Keratinocyte (primary cell): ENCODE measurements around the gene GNG4. TPM values are rescaled to one million over a fixed set of nuclear protein-coding genes. Genes with fewer than 3 reads are reported as not detected.
"Not testable (repeated sequence)": the region's sequence is repeated elsewhere in the genome, so short reads cannot be mapped to it uniquely, and the experiment has no call there.

Experiments used
- DNase-seq: peaks from one replicate; pipeline ENCODE4 v3.0.0-alpha.2; 2011; ENCODE audit warnings: low read depth, missing footprints, low spot score
- FAIRE-seq: peaks from 2 replicates; lab custom pipeline; 2011; peaks lifted over from hg19 to GRCh38; lab: Jason Lieb, UNC
- H2AFZ ChIP-seq: 2 replicates; pipeline ENCODE4 v1.6.0; 2012; ENCODE audit warnings: low read length, control low read depth, inconsistent platforms; ENCODE audit not compliant: control insufficient read depth
- H3K27ac ChIP-seq: 2 replicates; pipeline ENCODE4 v1.5.1; 2011; ENCODE audit warnings: low read length; ENCODE audit not compliant: control insufficient read depth, insufficient read depth
- H3K27me3 ChIP-seq: 3 replicates; pipeline ENCODE4 v1.6.0; 2011; ENCODE audit warnings: low read length; ENCODE audit not compliant: control insufficient read depth, insufficient read depth; ENCODE audit errors: extremely low read depth
- H3K36me3 ChIP-seq, 2 experiments: 2 replicates in 1 of 2; 3 replicates in 1 of 2; pipeline ENCODE4 v1.5.1; 2011; ENCODE audit warnings: low read length in 2 of 2, mild to moderate bottlenecking in 1 of 2; ENCODE audit not compliant: control insufficient read depth in 2 of 2, insufficient read depth in 2 of 2; ENCODE audit errors: extremely low read depth in 1 of 2
- H3K4me1 ChIP-seq: 3 replicates; pipeline ENCODE4 v1.5.1; 2011; ENCODE audit warnings: low read length; ENCODE audit not compliant: control insufficient read depth, insufficient read depth; ENCODE audit errors: extremely low read depth
- H3K4me2 ChIP-seq: 3 replicates; pipeline ENCODE4 v1.6.0; 2011; ENCODE audit warnings: low read depth, low read length; ENCODE audit not compliant: control insufficient read depth, insufficient read depth; ENCODE audit errors: extremely low read depth
- H3K4me3 ChIP-seq, 3 experiments: fragments of 200-600 bp in 1 of 3; sonication (generic) in 1 of 3; 2 replicates in 2 of 3; 3 replicates in 1 of 3; pipeline ENCODE4 v1.5.1; 2011 to 2016; ENCODE audit warnings: low read length in 3 of 3, mild to moderate bottlenecking in 3 of 3, control low read depth in 2 of 3, inconsistent platforms in 1 of 3, low read depth in 1 of 3, mixed read lengths in 1 of 3, mixed run types in 1 of 3, moderate library complexity in 1 of 3; ENCODE audit not compliant: control insufficient read depth in 2 of 3, insufficient read depth in 2 of 3; ENCODE audit errors: extremely low read depth in 1 of 3
- H3K79me2 ChIP-seq: 2 replicates; pipeline ENCODE4 v1.6.0; 2012; ENCODE audit warnings: low read length; ENCODE audit not compliant: control insufficient read depth, insufficient read depth
- H3K9ac ChIP-seq: 3 replicates; pipeline ENCODE4 v1.6.0; 2011; ENCODE audit warnings: low read length; ENCODE audit not compliant: control insufficient read depth, insufficient read depth; ENCODE audit errors: extremely low read depth
- H3K9me1 ChIP-seq: 3 replicates; pipeline ENCODE4 v1.6.0; 2011; ENCODE audit warnings: low read length; ENCODE audit not compliant: control insufficient read depth, insufficient read depth; ENCODE audit errors: extremely low read depth
- H3K9me3 ChIP-seq: 2 replicates; pipeline ENCODE4 v1.5.1; 2012; ENCODE audit warnings: low read depth, low read length; ENCODE audit not compliant: control insufficient read depth
- H4K20me1 ChIP-seq: 3 replicates; pipeline ENCODE4 v1.6.0; 2011; ENCODE audit warnings: low read length; ENCODE audit not compliant: control insufficient read depth, insufficient read depth; ENCODE audit errors: extremely low read depth
- CTCF ChIP-seq, 3 experiments: IDR thresholded peaks in 1 of 3; conservative IDR thresholded peaks in 1 of 3; optimal IDR thresholded peaks in 1 of 3; 2 replicates in 2 of 3; 3 replicates in 1 of 3; pipeline versions ENCODE3 to v1.5.1; 2011; ENCODE audit warnings: low read length in 3 of 3, mild to moderate bottlenecking in 3 of 3, moderate library complexity in 2 of 3, control low read depth in 1 of 3, inconsistent platforms in 1 of 3; ENCODE audit not compliant: insufficient read depth in 2 of 3; ENCODE audit errors: extremely low read depth in 1 of 3
- EZH2 ChIP-seq: IDR thresholded peaks from one replicate; pipeline ENCODE4 v1.6.1; 2012; ENCODE audit warnings: inconsistent platforms, mild to moderate bottlenecking, low read length, moderate library complexity
- dilution Hi-C: fragments of 300-500 bp; cut with MboI; formaldehyde crosslinking; loops from one replicate; pipeline ENCODE4 v1.7.0; 2020; ENCODE audit warnings: low sequenced_read_pairs; ENCODE audit not compliant: extremely low pct_ligation_motif_present
- polyA plus RNA-seq, 5 experiments: library from polyadenylated mRNA; depleted of rRNA in 3 of 5; stranded (reverse) in 3 of 5; stranded (forward) in 1 of 5; unstranded in 1 of 5; fragments of >200 nt; gene quantifications; 1 replicate in 1 of 5; 2 replicates in 3 of 5; 3 replicates in 1 of 5; pipeline versions ENCODE4 v1.2.1 to v1.2.3, GENCODE V29; 2011 to 2012; ENCODE audit warnings: missing spikeins in 2 of 5, low read depth in 1 of 5, low replicate concordance in 1 of 5

The GNG4 gene
- polyA plus RNA-seq, 1 donor (not counting 4 experiments of a cell fraction or from before 2014, with no cell fraction given), result 0.07 TPM

GRCh38 chr1:235597867-235598553 lies 51.6 kb downstream of the GNG4 start:
- FAIRE-seq, result no peak

GRCh38 chr1:235595079-235595478 lies 54.5 kb downstream of the GNG4 start:
- H3K4me3 ChIP-seq, result no peak overlapping the region
- no peaks in the 10 kb centered on the region for H3K9me1 ChIP-seq
- H3K9me3 ChIP-seq, result no peaks in the 10 kb centered on the region
- no peak overlapping the region for H3K9ac ChIP-seq
- H2AFZ ChIP-seq, result no peak overlapping the region
- TF ChIP-seq CTCF (optimal IDR thresholded peaks at IDR 0.05 in 1 of 3, IDR thresholded peaks at IDR 0.05 in 1 of 3, conservative IDR thresholded peaks at IDR 0.05 in 1 of 3; ENCODE audit: extremely low read depth in 1 of 3, insufficient read depth in 2 of 3, low read length in 3 of 3), result no peak
- no peak for TF ChIP-seq EZH2
- no peaks in the 10 kb centered on the region for H3K27me3 ChIP-seq
- dilution Hi-C loops, result no loop called here
- H3K79me2 ChIP-seq, result no peaks in the 10 kb centered on the region
- H3K36me3 ChIP-seq, result no peaks in the 10 kb centered on the region
- H4K20me1 ChIP-seq, result no peaks in the 10 kb centered on the region
- FAIRE-seq (no peak), DNase-seq (no peak)
- no peaks in the 10 kb centered on the region for H3K4me1 ChIP-seq
- no peak overlapping the region for H3K27ac ChIP-seq
- no peak overlapping the region for H3K4me2 ChIP-seq

More at GRCh38 chr1:235597867-235598553, 51.6 kb downstream of the GNG4 start:
- no peaks in the 10 kb centered on the region for H3K79me2 ChIP-seq
- TF ChIP-seq CTCF (optimal IDR thresholded peaks at IDR 0.05 in 1 of 3, IDR thresholded peaks at IDR 0.05 in 1 of 3, conservative IDR thresholded peaks at IDR 0.05 in 1 of 3; ENCODE audit: extremely low read depth in 1 of 3, insufficient read depth in 2 of 3, low read length in 3 of 3) (peak; percentile 32 to 51 (median 43)), EZH2 (no peak)
- H3K9ac ChIP-seq, result no peak overlapping the region
- dilution Hi-C loops, result no loop called here
- no peaks in the 10 kb centered on the region for H3K9me3 ChIP-seq
- no peaks in the 10 kb centered on the region for H4K20me1 ChIP-seq
- H3K27ac ChIP-seq, result no peak overlapping the region
- H3K9me1 ChIP-seq, result no peaks in the 10 kb centered on the region
- no peak overlapping the region for H2AFZ ChIP-seq
- H3K27me3 ChIP-seq, result no peaks in the 10 kb centered on the region
- no peaks in the 10 kb centered on the region for H3K4me1 ChIP-seq
- no peak for DNase-seq
- H3K36me3 ChIP-seq, result no peaks in the 10 kb centered on the region
- no peak overlapping the region for H3K4me3 ChIP-seq
- no peak overlapping the region for H3K4me2 ChIP-seq

DNA sequence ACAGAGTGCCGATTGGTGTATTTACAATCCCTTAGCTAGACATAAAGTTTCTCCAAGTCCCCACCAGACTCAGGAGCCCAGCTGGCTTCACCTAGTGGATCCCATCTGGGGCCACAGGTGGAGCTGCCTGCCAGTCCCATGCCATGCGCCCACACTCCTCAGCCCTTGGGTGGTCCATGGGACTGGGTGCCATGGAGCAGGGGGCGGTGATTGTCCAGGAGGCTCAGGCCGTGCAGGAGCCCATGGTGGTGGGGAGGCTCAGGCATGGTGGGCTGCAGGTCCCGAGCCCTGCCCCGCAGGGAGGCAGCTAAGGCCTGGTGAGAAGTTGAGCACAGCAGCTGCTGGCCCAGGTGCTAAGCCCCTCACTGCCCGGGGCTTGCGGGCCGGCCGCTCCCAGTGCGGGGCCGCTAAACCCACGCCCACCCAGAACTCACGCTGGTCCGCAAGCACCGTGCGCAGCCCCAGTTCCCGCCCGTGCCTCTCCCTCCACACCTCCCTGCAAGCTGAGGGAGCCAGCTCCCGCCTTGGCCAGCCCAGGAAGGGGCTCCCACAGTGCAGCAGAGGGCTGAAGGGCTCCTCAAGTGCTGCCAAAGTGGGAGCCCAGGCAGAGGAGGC lies 55.2 kb downstream of the GNG4 start:
- H3K27ac ChIP-seq, H3K27me3 ChIP-seq, H2AFZ ChIP-seq, H4K20me1 ChIP-seq, dilution Hi-C loops, H3K9ac ChIP-seq, H3K9me3 ChIP-seq, DNase-seq, H3K36me3 ChIP-seq, H3K79me2 ChIP-seq, H3K4me3 ChIP-seq, H3K4me1 ChIP-seq, H3K4me2 ChIP-seq, FAIRE-seq, H3K9me1 ChIP-seq: not testable (repeated sequence)
